Panc1 (cell line): ENCODE measurements around the gene CROT. TPM values are rescaled to one million over a fixed set of nuclear protein-coding genes. Genes with fewer than 3 reads are reported as not detected.

ENCODE experiments used
- ATAC-seq: fragments of 200-7000 bp; cut with Tn5 transposase; 2 replicates; pipeline ENCODE4 v1.9.1; 2020; ENCODE audit warnings: mild to moderate bottlenecking, moderate library complexity
- BruUV-seq: library from RNA; stranded (reverse); fragments of 400-500 nt; replicated peaks from 2 replicates; lab custom pipeline; 2021; lab: Mats Ljungman, UMichigan
- CTCF ChIA-PET: fragments of 300-600 bp; sonication (Branson Sonifier 250); formaldehyde crosslinking; loops from one replicate; lab custom pipeline; 2022; ENCODE audit warnings: antibody characterized with exemption; lab: Charles Lee
- POLR2A ChIA-PET: fragments of 300-600 bp; sonication (Branson Sonifier 250); formaldehyde crosslinking; loops from one replicate; lab custom pipeline; 2022; ENCODE audit warnings: antibody characterized with exemption; lab: Charles Lee
- DNase-seq: peaks from one replicate; pipeline ENCODE4 v3.0.0-alpha.2; 2010; ENCODE audit warnings: low read depth, low spot score
- H3K27ac ChIP-seq: 2 replicates; pipeline ENCODE4 v1.5.1; 2011; ENCODE audit warnings: mild to moderate bottlenecking, low read length, inconsistent platforms
- H3K27me3 ChIP-seq: fragments of 200-500 bp; sonication (Bioruptor generic); 2 replicates; pipeline ENCODE4 v1.6.0; 2014; ENCODE audit warnings: low read length, inconsistent platforms; ENCODE audit not compliant: control insufficient read depth, insufficient read depth
- H3K36me3 ChIP-seq: fragments of 200-500 bp; sonication (Bioruptor generic); 2 replicates; pipeline ENCODE4 v1.5.1; 2014; ENCODE audit warnings: inconsistent platforms, mild to moderate bottlenecking, low read length, moderate library complexity; ENCODE audit not compliant: control insufficient read depth, insufficient read depth
- H3K4me1 ChIP-seq: 2 replicates; pipeline ENCODE4 v1.5.1; 2011; ENCODE audit warnings: inconsistent platforms, mild to moderate bottlenecking, low read length, moderate library complexity; ENCODE audit not compliant: control insufficient read depth, insufficient read depth
- H3K4me3 ChIP-seq, 2 experiments: 2 replicates each; pipeline ENCODE4 v1.5.1; 2011 to 2012; ENCODE audit warnings: low read depth in 2 of 2, low read length in 2 of 2, mild to moderate bottlenecking in 2 of 2, inconsistent platforms in 1 of 2, moderate library complexity in 1 of 2
- H3K9me3 ChIP-seq: fragments of 200-500 bp; sonication (Bioruptor generic); 2 replicates; pipeline ENCODE4 v1.5.1; 2014; ENCODE audit warnings: low read depth, mild to moderate bottlenecking, inconsistent platforms, low read length, moderate library complexity; ENCODE audit not compliant: control insufficient read depth, insufficient read depth
- CTCF ChIP-seq: fragments of 450-650 bp; IDR thresholded peaks from 2 replicates; pipeline ENCODE4 v1.5.1; 2017; ENCODE audit warnings: mild to moderate bottlenecking
- POLR2AphosphoS5 ChIP-seq: IDR thresholded peaks from 2 replicates; pipeline ENCODE4 v1.6.1; 2012; ENCODE audit warnings: mild to moderate bottlenecking, low read depth, low read length, moderate library complexity
- REST ChIP-seq, 2 experiments: IDR thresholded peaks; 2 replicates each; pipeline ENCODE4 v1.6.1; 2011 to 2012; ENCODE audit warnings: low read depth in 2 of 2, control low read depth in 1 of 2, low read length in 1 of 2, mild to moderate bottlenecking in 1 of 2, moderate library complexity in 1 of 2; ENCODE audit not compliant: insufficient read depth in 1 of 2
- SIN3A ChIP-seq: IDR thresholded peaks from 2 replicates; pipeline ENCODE4 v1.6.1; 2012; ENCODE audit warnings: low read depth, mild to moderate bottlenecking, low read length, moderate library complexity, borderline replicate concordance; ENCODE audit not compliant: insufficient read depth
- TCF7L2 ChIP-seq: IDR thresholded peaks from 2 replicates; pipeline ENCODE4 v1.6.1; 2011; ENCODE audit warnings: mild to moderate bottlenecking, low read depth, low read length, inconsistent platforms
- in situ Hi-C: cut with HindIII; loops from 2 replicates; pipeline ENCODE4 v1.10.0; 2016; ENCODE audit warnings: low sequenced_read_pairs, low pct_unique_long_range_greater_than_20kb
- intact Hi-C: fragments of 100-400 bp; cut with micrococcal nuclease; formaldehyde crosslinking; loops from one replicate; pipeline ENCODE4 v1.10.0; 2022; ENCODE audit not compliant: unreplicated experiment
- total RNA-seq: library from RNA; stranded (reverse); gene quantifications from one replicate; pipeline ENCODE4 v1.2.1, GENCODE V29; 2021; ENCODE audit not compliant: unreplicated experiment

The CROT gene
- total RNA-seq, 1 experiment from 2014 or later, result 9.8 TPM

- POLR2A ChIA-PET, result no interaction called here
- Histone ChIP-seq H3K9me3 (no peaks in the 10 kb centered on the region), H3K27ac (no peak overlapping the region), H3K36me3 (no peaks in the 10 kb centered on the region), H3K4me1 (no peaks in the 10 kb centered on the region), H3K4me3 (no peak overlapping the region), H3K27me3 (peaks cover under 1% of the 10 kb centered on the region; the same call in 1 of the 2 replicates)
- CTCF ChIA-PET, result no interaction called here
- DNase-seq, result no peak
- ATAC-seq, result no peak
- in situ Hi-C loops (no loop called here), intact Hi-C loops (loop anchor here (5.0 kb wide), 1 partner anchor 477 kb away; no protein-coding TSS in a partner anchor)
- no TSS peak for BruUV-seq
- no peak for TF ChIP-seq TCF7L2
- no peak for TF ChIP-seq REST (IDR thresholded peaks at IDR 0.05; ENCODE audit: insufficient read depth in 1 of 2, low read depth in 2 of 2, low read length in 1 of 2)
- TF ChIP-seq SIN3A, result no peak
- TF ChIP-seq CTCF, result no peak
- TF ChIP-seq POLR2AphosphoS5, result no peak
These were observed 69.3 kb downstream of the CROT start for GRCh38 chr7:87414794-87415188.

- in situ Hi-C loops, result no loop called here
- intact Hi-C loops, result loop anchor here (1.0 to 5.0 kb wide), 2 partner anchors 105 to 480 kb away; no protein-coding TSS in a partner anchor
- CTCF ChIA-PET, result interaction anchor here (0.6 to 1.0 kb wide), 2 partner anchors 98 to 469 kb away, joined by 3 read pairs; no protein-coding TSS in a partner anchor
- BruUV-seq, result no TSS peak
- Histone ChIP-seq H3K27ac (no peak overlapping the region), H3K9me3 (no peaks in the 10 kb centered on the region), H3K27me3 (no peaks in the 10 kb centered on the region), H3K4me1 (no peaks in the 10 kb centered on the region), H3K36me3 (no peaks in the 10 kb centered on the region), H3K4me3 (no peak overlapping the region)
- DNase-seq (peak; percentile 68), ATAC-seq (peak; percentile 87)
- POLR2A ChIA-PET, result no interaction called here
- no peak for TF ChIP-seq SIN3A
- no peak for TF ChIP-seq POLR2AphosphoS5
- peak; percentile 51; the same call in 1 of the 2 replicates for TF ChIP-seq CTCF
These were observed 71.5 kb downstream of the CROT start for GRCh38 chr7:87416682-87417587.
